BLaER1 (cell line): ENCODE data around the gene PDILT.

Experiments used
- H3K27ac ChIP-seq: shearing (Covaris generic); formaldehyde crosslinking; 2 replicates; pipeline ENCODE4 v1.8.1; 2022
- H3K27me3 ChIP-seq: shearing (Covaris generic); formaldehyde crosslinking; 2 replicates; pipeline ENCODE4 v1.8.1; 2022
- H3K36me3 ChIP-seq: shearing (Covaris generic); formaldehyde crosslinking; 2 replicates; pipeline ENCODE4 v1.8.1; 2022
- H3K4me1 ChIP-seq: shearing (Covaris generic); formaldehyde crosslinking; 2 replicates; pipeline ENCODE4 v1.8.1; 2022
- H3K4me2 ChIP-seq: shearing (Covaris generic); formaldehyde crosslinking; 2 replicates; pipeline ENCODE4 v1.8.1; 2022
- H3K4me3 ChIP-seq: shearing (Covaris generic); formaldehyde crosslinking; 2 replicates; pipeline ENCODE4 v1.8.1; 2022
- H3K9ac ChIP-seq: shearing (Covaris generic); formaldehyde crosslinking; 2 replicates; pipeline ENCODE4 v1.8.1; 2022
- H3K9me3 ChIP-seq: shearing (Covaris generic); formaldehyde crosslinking; 2 replicates; pipeline ENCODE4 v1.8.1; 2022
- H4K20me1 ChIP-seq: shearing (Covaris generic); formaldehyde crosslinking; 2 replicates; pipeline ENCODE4 v1.8.1; 2022
- Cebpa-rat ChIP-seq: shearing (Covaris generic); IDR thresholded peaks from 2 replicates; pipeline ENCODE4 v1.8.1; 2022

The PDILT gene

DNA sequence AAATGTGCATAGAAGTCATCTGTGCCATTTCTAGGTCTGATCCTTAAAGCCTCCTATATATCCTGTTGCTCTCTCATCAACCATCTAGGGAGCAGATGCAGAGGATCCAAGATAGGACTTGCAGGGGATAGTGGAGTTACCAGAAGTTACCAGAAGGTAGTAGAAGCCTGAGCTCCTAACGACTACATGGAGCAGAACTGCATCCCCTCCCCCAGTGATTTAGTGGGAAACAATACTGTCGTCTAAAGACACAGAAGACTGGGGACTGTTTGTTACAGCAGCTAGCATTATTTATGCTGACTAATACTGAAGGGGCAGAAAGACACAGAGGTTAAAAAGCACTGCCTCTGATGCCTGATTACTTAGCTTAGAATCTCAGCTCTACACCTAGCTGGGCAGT, 93.0 kb downstream of the PDILT start:
- no peaks in the 10 kb centered on the region for H3K36me3 ChIP-seq
- no peak overlapping the region for H3K4me2 ChIP-seq
- no peaks in the 10 kb centered on the region for H4K20me1 ChIP-seq
- no peaks in the 10 kb centered on the region for H3K27me3 ChIP-seq
- no peak overlapping the region for H3K9ac ChIP-seq
- no peaks in the 10 kb centered on the region for H3K4me1 ChIP-seq
- H3K9me3 ChIP-seq, result no peaks in the 10 kb centered on the region
- no peak for TF ChIP-seq Cebpa-rat
- H3K27ac ChIP-seq, result no peak overlapping the region
- H3K4me3 ChIP-seq, result no peak overlapping the region

DNA sequence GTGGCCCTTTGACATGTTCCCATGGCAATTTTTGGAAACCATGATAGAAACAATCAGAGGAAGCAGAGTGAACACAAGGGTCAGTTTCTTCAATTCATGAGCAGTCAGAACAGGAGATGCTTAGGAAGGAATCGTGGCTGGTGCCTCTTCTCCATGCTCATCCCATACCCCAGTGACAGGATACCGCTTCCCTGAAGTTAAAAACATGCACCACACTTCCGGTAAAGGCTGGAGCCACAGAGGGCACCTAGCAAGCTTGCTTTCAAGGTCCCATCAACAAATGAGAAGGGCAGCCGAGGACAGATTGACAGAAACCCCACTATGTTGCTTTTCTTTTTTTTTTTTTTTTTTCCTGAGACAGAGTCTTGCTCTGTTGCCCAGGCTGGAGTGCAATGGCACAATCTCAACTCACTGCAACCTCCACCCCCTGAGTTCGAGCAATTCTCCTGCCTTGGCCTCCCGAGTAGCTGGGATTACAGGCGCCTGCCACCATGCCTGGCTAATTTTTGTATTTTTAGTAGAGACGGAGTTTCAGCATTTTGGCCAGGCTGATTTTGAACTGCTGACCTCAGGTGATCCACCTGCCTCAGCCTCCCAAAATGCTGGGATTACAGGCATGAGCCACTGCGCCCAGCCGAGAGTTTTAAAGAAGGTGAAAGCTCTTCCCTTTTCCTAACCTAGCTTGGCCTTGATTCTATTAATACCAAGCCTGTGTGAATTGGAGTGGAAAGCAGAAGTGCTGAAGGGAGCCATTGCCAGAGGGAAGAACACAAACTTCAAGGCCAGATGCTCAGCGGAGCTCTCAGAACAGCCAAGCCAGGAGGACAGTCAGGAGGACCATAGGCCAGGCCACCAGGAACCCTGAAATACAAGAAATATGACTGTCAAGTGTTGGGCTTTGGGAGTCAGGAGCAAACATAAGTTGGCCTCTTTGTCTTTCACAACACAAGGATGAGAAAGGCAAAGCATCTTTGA, 93.8 kb downstream of the PDILT start:
- no peaks in the 10 kb centered on the region for H3K4me1 ChIP-seq
- H3K4me3 ChIP-seq, result no peak overlapping the region
- TF ChIP-seq Cebpa-rat, result no peak
- H3K36me3 ChIP-seq, result no peaks in the 10 kb centered on the region
- no peak overlapping the region for H3K9ac ChIP-seq
- no peaks in the 10 kb centered on the region for H4K20me1 ChIP-seq
- H3K27ac ChIP-seq, result no peak overlapping the region
- no peak overlapping the region for H3K4me2 ChIP-seq
- H3K27me3 ChIP-seq, result no peaks in the 10 kb centered on the region
- H3K9me3 ChIP-seq, result no peaks in the 10 kb centered on the region

DNA sequence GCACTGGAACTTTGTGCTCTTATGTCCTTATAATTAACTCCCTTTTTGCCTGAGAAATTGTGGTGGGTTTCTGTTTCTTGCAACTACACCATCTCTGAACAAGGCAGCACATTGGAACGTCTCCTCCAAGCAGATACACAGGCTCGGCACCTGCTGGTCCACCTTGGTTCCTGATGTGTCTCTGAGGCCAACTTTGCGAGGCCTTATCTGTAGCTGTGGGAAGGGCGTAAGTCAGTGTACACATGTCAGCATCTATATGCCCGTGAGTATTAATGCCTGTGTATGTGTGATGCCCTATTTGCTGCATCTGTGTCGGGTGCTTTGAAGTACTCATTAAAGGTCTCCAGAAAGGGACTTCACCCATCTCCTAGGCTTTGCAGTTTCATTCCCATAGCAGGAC, 94.8 kb downstream of the PDILT start:
- Histone ChIP-seq H3K4me1 (no peaks in the 10 kb centered on the region), H3K9me3 (no peaks in the 10 kb centered on the region), H3K4me3 (no peak overlapping the region), H3K27ac (no peak overlapping the region), H3K27me3 (no peaks in the 10 kb centered on the region), H3K9ac (no peak overlapping the region), H3K4me2 (no peak overlapping the region), H4K20me1 (no peaks in the 10 kb centered on the region), H3K36me3 (no peaks in the 10 kb centered on the region)
- no peak for TF ChIP-seq Cebpa-rat
